ENCODE results near the gene PHC1. TPM values are rescaled to one million over a fixed set of nuclear protein-coding genes. Genes with fewer than 3 reads are reported as not detected.

PHC1 gene
- total RNA-seq, 3 donors from 2014 or later, result 7.5 to 49.3 (median 11.2) TPM

- TF ChIP-seq CTCF (IDR thresholded peaks at IDR 0.05), result no peak
- DNase-seq (peak; percentile 93 to 96 (median 94)), ATAC-seq (peak; percentile 93)
- H3K36me3 ChIP-seq (ENCODE audit: low read depth), result no peaks in the 10 kb centered on the region
- no peaks in the 10 kb centered on the region for H3K9me3 ChIP-seq
- intact Hi-C loops (cut with DNase I, micrococcal nuclease), result no loop called here
- H3K4me1 ChIP-seq (ENCODE audit: low read depth), result peaks cover 12% of the 10 kb centered on the region
- H3K4me3 ChIP-seq, result peak within 1 kb of the TSS; percentile 81
These were observed 35.3 kb downstream of the PHC1 start, which contains the start of gene M6PR for GRCh38 chr12:8949342-8950220. Gene M6PR (minus strand): TSS chr12:8949645. CDS start chr12:8946404, 3,241 bp downstream.

- peak; percentile 18 for ATAC-seq
- intact Hi-C loops (cut with DNase I, micrococcal nuclease), result no loop called here
These were observed 35.9 kb downstream of the PHC1 start for GRCh38 chr12:8950221-8950527.

GRCh38 chr12:8950702-8951478, 36.6 kb downstream of the PHC1 start:
- ATAC-seq, result no peak
- Histone ChIP-seq H3K9me3 (no peaks in the 10 kb centered on the region), H3K4me3 (peak overlapping the region; percentile 81), H3K4me1 (ENCODE audit: low read depth) (peaks cover 12% of the 10 kb centered on the region), H3K36me3 (ENCODE audit: low read depth) (no peaks in the 10 kb centered on the region)
- intact Hi-C loops (cut with DNase I, micrococcal nuclease), result no loop called here
- no peak for TF ChIP-seq CTCF (IDR thresholded peaks at IDR 0.05)
- DNase-seq, result no peak

More at GRCh38 chr12:8950221-8950527, 35.9 kb downstream of the PHC1 start:
- no peaks in the 10 kb centered on the region for H3K36me3 ChIP-seq (ENCODE audit: low read depth)
- H3K4me1 ChIP-seq (ENCODE audit: low read depth), result peaks cover 12% of the 10 kb centered on the region
- no peak for TF ChIP-seq CTCF (IDR thresholded peaks at IDR 0.05)
- DNase-seq, result no peak
- no peaks in the 10 kb centered on the region for H3K9me3 ChIP-seq
- peak overlapping the region; percentile 81 for H3K4me3 ChIP-seq

- Histone ChIP-seq H3K9me3 (no peaks in the 10 kb centered on the region), H3K36me3 (ENCODE audit: low read depth) (no peaks in the 10 kb centered on the region), H3K4me1 (ENCODE audit: low read depth) (peaks cover 12% of the 10 kb centered on the region), H3K4me3 (no peak overlapping the region)
- intact Hi-C loops (cut with DNase I, micrococcal nuclease), result no loop called here
- no peak for ATAC-seq
- DNase-seq, result peak in 1 of 3 donors; percentile 4
- no peak for TF ChIP-seq CTCF (IDR thresholded peaks at IDR 0.05)
These were observed 37.4 kb downstream of the PHC1 start for GRCh38 chr12:8951744-8952143.

- intact Hi-C loops (cut with DNase I, micrococcal nuclease), result no loop called here
These were observed 39.6 kb downstream of the PHC1 start for GRCh38 chr12:8953773-8954402.

More at GRCh38 chr12:8953773-8954402, 39.6 kb downstream of the PHC1 start:
- TF ChIP-seq CTCF (IDR thresholded peaks at IDR 0.05), result no peak
- no peaks in the 10 kb centered on the region for H3K4me1 ChIP-seq (ENCODE audit: low read depth)
- H3K4me3 ChIP-seq, result no peak overlapping the region
- H3K36me3 ChIP-seq (ENCODE audit: low read depth), result no peaks in the 10 kb centered on the region
- DNase-seq (peak; percentile 19 to 55 (median 33)), ATAC-seq (no peak)
- no peaks in the 10 kb centered on the region for H3K9me3 ChIP-seq

Measured in mucosa of descending colon (tissue), 3 donors.